CD4-positive, alpha-beta T cell (primary cell): ENCODE measurements around the gene PGAP2. TPM values are rescaled to one million over a fixed set of nuclear protein-coding genes. Genes with fewer than 3 reads are reported as not detected.

Experiments used
- ATAC-seq: fragments of 200-7000 bp; cut with Tn5 transposase; one replicate; pipeline ENCODE4 v1.10.0; 2022; ENCODE audit warnings: mild to moderate bottlenecking; ENCODE audit not compliant: poor library complexity
- CTCF ChIA-PET: fragments of 350-600 bp; sonication (Branson Sonifier 250); formaldehyde crosslinking; loops from one replicate; lab custom pipeline; 2021; ENCODE audit warnings: antibody characterized with exemption, inconsistent platforms; lab: Charles Lee
- POLR2A ChIA-PET: fragments of 350-600 bp; sonication (Branson Sonifier 250); formaldehyde crosslinking; loops from one replicate; lab custom pipeline; 2021; ENCODE audit warnings: antibody characterized with exemption, inconsistent platforms; lab: Charles Lee
- DNase-seq, 14 experiments: peaks; one replicate each; pipeline ENCODE4 v3.0.0-alpha.2; 2013 to 2020; ENCODE audit warnings: mixed read lengths in 2 of 14
- H3K27ac ChIP-seq, 2 donors: one replicate each; pipeline versions ENCODE4 v1.5.1 to v1.7.0; 2013; ENCODE audit warnings: low read length in 2 of 2, low read depth in 1 of 2, mild to moderate bottlenecking in 1 of 2
- H3K27me3 ChIP-seq, 2 experiments: 1 replicate in 1 of 2; 2 replicates in 1 of 2; pipeline versions ENCODE4 v1.6.1 to v1.7.0; 2013; ENCODE audit warnings: low read length in 2 of 2, control low read depth in 1 of 2, mild to moderate bottlenecking in 1 of 2, moderate library complexity in 1 of 2; ENCODE audit not compliant: insufficient read depth in 2 of 2, control insufficient read depth in 1 of 2
- H3K36me3 ChIP-seq: one replicate; pipeline ENCODE4 v1.6.1; 2013; ENCODE audit warnings: low read length, control low read depth; ENCODE audit not compliant: insufficient read depth
- H3K4me1 ChIP-seq: one replicate; pipeline ENCODE4 v1.6.1; 2013; ENCODE audit warnings: low read length, control low read depth; ENCODE audit not compliant: insufficient read depth
- H3K4me3 ChIP-seq: one replicate; pipeline ENCODE4 v1.5.1; 2013; ENCODE audit warnings: mild to moderate bottlenecking, low read length, moderate library complexity
- H3K9me3 ChIP-seq, 2 experiments: 1 replicate in 1 of 2; 2 replicates in 1 of 2; pipeline versions ENCODE4 v1.6.1 to v1.7.0; 2013; ENCODE audit warnings: low read length in 2 of 2, mild to moderate bottlenecking in 2 of 2, control low read depth in 1 of 2, moderate library complexity in 1 of 2; ENCODE audit not compliant: control insufficient read depth in 1 of 2, insufficient read depth in 1 of 2
- H3K27ac Mint-ChIP-seq: one replicate; pipeline ENCODE4 v1.8.0; 2020; ENCODE audit warnings: mixed read lengths
- H3K27me3 Mint-ChIP-seq: one replicate; pipeline ENCODE4 v1.8.0; 2021; ENCODE audit warnings: mixed read lengths
- H3K36me3 Mint-ChIP-seq: one replicate; pipeline ENCODE4 v1.8.0; 2021; ENCODE audit warnings: low read depth, mixed read lengths
- H3K4me1 Mint-ChIP-seq: one replicate; pipeline ENCODE4 v1.8.0; 2021; ENCODE audit warnings: low read depth, mixed read lengths
- H3K4me3 Mint-ChIP-seq: one replicate; pipeline ENCODE4 v1.8.0; 2020; ENCODE audit warnings: mild to moderate bottlenecking, mixed read lengths
- H3K9me3 Mint-ChIP-seq: one replicate; pipeline ENCODE4 v1.8.0; 2020; ENCODE audit warnings: mixed read lengths
- intact Hi-C, 2 experiments: fragments of 100-400 bp; cut with DNase I in 1 of 2; cut with micrococcal nuclease in 1 of 2; formaldehyde crosslinking; loops; one replicate each; pipeline versions ENCODE4 v1.15.1 to v1.9.0; 2023 to 2025; cut with DNase I, micrococcal nuclease
- total RNA-seq, 174 experiments: library from RNA in 2 of 174; stranded (reverse) in 2 of 174; gene quantifications; one replicate each; pipeline ENCODE4 v1.2.3 and lab custom pipeline; 2021 to 2026
- TF ChIP-seq, protein P1 (sequence below): fragments of 200-600 bp; IDR thresholded peaks from one replicate; pipeline ENCODE4 v1.8.0; 2022; ENCODE audit warnings: antibody characterized with exemption, mild to moderate bottlenecking

The PGAP2 gene
- total RNA-seq, 2 experiments from 2014 or later = 20.9 to 23.6 TPM

DNA sequence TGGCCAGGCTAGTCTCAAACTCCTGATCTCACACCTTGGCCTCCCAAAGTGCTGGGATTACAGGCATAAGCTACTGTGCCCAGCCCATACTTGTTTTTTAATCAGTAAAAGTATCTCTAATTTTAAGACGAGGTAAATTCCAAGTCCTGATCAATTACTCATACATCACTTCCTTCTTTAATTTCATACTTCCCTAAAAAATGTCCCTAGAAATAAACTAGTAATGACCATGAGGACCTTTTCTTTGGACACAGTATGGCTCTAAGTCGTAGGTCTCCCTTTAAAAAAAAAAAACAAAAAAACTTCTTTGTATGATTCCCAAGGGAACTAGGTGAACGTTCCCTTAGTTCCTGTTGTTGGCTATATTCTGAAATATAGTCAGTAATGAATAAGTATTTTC, 40.8 kb upstream of the PGAP2 start:
- no peaks in the 10 kb centered on the region for H3K9me3 Mint-ChIP-seq
- peaks cover 96% of the 10 kb centered on the region for H3K36me3 Mint-ChIP-seq

DNA sequence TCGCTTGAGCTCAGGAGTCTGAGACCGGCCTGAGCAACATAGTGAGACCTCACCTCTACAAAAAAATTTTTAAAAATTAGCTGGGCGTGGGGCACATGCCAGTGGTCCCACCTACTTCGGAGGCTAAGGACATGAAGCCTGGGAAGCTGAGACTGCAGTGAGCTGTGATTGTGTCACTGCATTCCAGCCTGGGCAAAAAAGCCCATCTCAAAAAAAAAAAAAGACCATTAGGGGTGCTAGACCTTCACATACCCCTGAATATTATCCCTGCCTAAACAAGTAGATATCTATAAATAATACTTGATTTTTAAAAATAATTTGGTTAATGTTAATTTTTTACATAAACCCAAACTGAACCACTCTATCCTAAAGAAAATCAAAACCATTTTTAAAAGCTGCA, 35.2 kb upstream of the PGAP2 start:
- Histone ChIP-seq H3K27me3 (no peaks in the 10 kb centered on the region), H3K9me3 (no peaks in the 10 kb centered on the region), H3K27ac (no peak overlapping the region), H3K36me3 (peaks cover 92% of the 10 kb centered on the region), H3K4me3 (no peak overlapping the region), H3K4me1 (no peaks in the 10 kb centered on the region)
- Mint-ChIP-seq H3K36me3 (peaks cover 93% of the 10 kb centered on the region), H3K27me3 (no peaks in the 10 kb centered on the region), H3K4me3 (no peak overlapping the region), H3K27ac (no peak overlapping the region), H3K9me3 (no peaks in the 10 kb centered on the region), H3K4me1 (no peaks in the 10 kb centered on the region)
- no peak for ATAC-seq
- TF ChIP-seq, protein P1, sequence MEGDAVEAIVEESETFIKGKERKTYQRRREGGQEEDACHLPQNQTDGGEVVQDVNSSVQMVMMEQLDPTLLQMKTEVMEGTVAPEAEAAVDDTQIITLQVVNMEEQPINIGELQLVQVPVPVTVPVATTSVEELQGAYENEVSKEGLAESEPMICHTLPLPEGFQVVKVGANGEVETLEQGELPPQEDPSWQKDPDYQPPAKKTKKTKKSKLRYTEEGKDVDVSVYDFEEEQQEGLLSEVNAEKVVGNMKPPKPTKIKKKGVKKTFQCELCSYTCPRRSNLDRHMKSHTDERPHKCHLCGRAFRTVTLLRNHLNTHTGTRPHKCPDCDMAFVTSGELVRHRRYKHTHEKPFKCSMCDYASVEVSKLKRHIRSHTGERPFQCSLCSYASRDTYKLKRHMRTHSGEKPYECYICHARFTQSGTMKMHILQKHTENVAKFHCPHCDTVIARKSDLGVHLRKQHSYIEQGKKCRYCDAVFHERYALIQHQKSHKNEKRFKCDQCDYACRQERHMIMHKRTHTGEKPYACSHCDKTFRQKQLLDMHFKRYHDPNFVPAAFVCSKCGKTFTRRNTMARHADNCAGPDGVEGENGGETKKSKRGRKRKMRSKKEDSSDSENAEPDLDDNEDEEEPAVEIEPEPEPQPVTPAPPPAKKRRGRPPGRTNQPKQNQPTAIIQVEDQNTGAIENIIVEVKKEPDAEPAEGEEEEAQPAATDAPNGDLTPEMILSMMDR = no peak
- intact Hi-C loops = loop anchor here in 1 of 2 experiments (5.0 kb wide), 1 partner anchor 34 kb away; the partner anchor contains the start of gene PGAP2
- no peak for DNase-seq
- CTCF ChIA-PET = interaction anchor here (1.7 kb wide), 1 partner anchor 35 kb away, joined by 5 read pairs; no protein-coding TSS in a partner anchor
- POLR2A ChIA-PET = interaction anchor here (0.7 kb wide), 1 partner anchor 68 kb away, joined by 3 read pairs; no protein-coding TSS in a partner anchor

More for the DNA sequence above, 40.8 kb upstream of the PGAP2 start:
- H3K4me3 Mint-ChIP-seq = no peak overlapping the region
- ChIA-PET CTCF (interaction anchor here (0.7 to 3.7 kb wide), 3 partner anchors 17 to 41 kb away, joined by 3 to 10 read pairs (median 4); partner anchors contain the start of gene PGAP2), POLR2A (no interaction called here)
- H3K27me3 ChIP-seq = no peaks in the 10 kb centered on the region
- H3K27ac Mint-ChIP-seq = no peak overlapping the region
- H3K27me3 Mint-ChIP-seq = no peaks in the 10 kb centered on the region
- ATAC-seq (no peak), DNase-seq (no peak)
- H3K4me1 Mint-ChIP-seq = no peaks in the 10 kb centered on the region
- H3K4me3 ChIP-seq = no peak overlapping the region
- H3K36me3 ChIP-seq = peaks cover 99% of the 10 kb centered on the region
- intact Hi-C loops = no loop called here
- no peaks in the 10 kb centered on the region for H3K4me1 ChIP-seq
- H3K9me3 ChIP-seq = no peaks in the 10 kb centered on the region
- TF ChIP-seq, protein P1 = no peak
- H3K27ac ChIP-seq = no peak overlapping the region

DNA sequence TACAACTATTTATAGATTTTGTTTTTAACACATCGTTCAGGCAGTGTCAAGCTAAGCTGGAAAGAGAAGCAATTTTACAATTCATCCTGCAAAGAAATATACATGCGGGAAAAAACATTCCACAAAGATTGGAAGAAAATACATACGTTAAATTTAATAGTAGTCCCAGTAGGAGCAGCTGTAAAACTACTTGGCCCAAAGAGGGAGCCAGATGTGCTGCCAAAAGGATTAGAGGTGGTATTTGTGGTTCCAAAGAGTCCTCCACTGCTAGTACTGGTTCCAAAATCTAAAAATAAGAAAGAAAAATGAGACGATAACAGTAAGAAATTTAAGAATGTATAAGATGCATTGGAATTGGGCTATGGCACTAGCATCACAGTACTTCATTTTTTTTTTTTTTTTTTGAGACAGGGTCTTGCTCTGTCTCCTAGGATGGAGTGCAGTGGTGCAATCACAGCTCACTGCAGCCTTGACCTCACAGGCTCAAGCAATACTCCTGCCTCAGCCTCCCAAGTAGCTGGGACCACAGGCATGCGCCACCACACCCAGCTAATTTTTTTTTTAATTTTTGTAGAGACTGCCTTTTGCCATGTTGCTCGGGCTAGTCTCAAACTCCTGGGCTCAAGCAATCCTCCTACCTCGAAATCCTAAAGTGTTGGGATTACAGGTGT, 32.5 kb upstream of the PGAP2 start:
- DNase-seq = no peak
- Histone ChIP-seq H3K36me3 (peaks cover 91% of the 10 kb centered on the region), H3K27ac (no peak overlapping the region), H3K9me3 (no peaks in the 10 kb centered on the region), H3K4me3 (no peak overlapping the region), H3K27me3 (no peaks in the 10 kb centered on the region), H3K4me1 (no peaks in the 10 kb centered on the region)
- H3K4me3 Mint-ChIP-seq = no peak overlapping the region
- intact Hi-C loops = no loop called here
- H3K9me3 Mint-ChIP-seq = no peaks in the 10 kb centered on the region
- TF ChIP-seq, protein P1 = no peak
- ChIA-PET POLR2A (interaction anchor here (0.6 kb wide), 1 partner anchor 81 kb away, joined by 3 read pairs; no protein-coding TSS in a partner anchor), CTCF (interaction anchor here (1.9 kb wide), 1 partner anchor 32 kb away, joined by 8 read pairs; the partner anchor contains the start of gene PGAP2)
- H3K27me3 Mint-ChIP-seq = no peaks in the 10 kb centered on the region
- no peak for ATAC-seq
- H3K4me1 Mint-ChIP-seq = no peaks in the 10 kb centered on the region
- peaks cover 94% of the 10 kb centered on the region for H3K36me3 Mint-ChIP-seq
- H3K27ac Mint-ChIP-seq = no peak overlapping the region
